ENCODE data around the gene CRTC3.

DNA sequence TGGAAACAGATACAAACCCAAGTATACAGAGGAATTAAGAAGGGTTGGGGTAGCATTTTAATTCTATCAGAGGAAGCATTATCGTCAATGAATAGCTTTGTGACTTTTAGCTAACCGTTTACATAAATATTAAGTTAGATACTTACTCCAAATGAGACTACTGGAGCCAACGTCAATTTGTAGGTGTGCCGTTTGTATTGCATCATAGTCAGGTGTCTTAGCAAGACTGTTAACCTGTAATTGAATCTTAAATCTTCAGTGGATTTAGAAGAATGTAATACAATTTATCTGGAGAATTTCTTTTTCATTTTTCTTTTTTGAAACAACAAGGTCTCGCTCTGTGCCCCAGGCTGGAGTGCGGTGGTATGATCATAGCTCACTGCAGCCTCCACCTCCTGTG, 55.1 kb downstream of the CRTC3 start:
- no peak for TF ChIP-seq POLR2AphosphoS5 (IDR thresholded peaks at IDR 0.05)
- TF ChIP-seq POLR2A (IDR thresholded peaks at IDR 0.05; ENCODE audit: low read depth) = no peak
- TF ChIP-seq, protein P1, sequence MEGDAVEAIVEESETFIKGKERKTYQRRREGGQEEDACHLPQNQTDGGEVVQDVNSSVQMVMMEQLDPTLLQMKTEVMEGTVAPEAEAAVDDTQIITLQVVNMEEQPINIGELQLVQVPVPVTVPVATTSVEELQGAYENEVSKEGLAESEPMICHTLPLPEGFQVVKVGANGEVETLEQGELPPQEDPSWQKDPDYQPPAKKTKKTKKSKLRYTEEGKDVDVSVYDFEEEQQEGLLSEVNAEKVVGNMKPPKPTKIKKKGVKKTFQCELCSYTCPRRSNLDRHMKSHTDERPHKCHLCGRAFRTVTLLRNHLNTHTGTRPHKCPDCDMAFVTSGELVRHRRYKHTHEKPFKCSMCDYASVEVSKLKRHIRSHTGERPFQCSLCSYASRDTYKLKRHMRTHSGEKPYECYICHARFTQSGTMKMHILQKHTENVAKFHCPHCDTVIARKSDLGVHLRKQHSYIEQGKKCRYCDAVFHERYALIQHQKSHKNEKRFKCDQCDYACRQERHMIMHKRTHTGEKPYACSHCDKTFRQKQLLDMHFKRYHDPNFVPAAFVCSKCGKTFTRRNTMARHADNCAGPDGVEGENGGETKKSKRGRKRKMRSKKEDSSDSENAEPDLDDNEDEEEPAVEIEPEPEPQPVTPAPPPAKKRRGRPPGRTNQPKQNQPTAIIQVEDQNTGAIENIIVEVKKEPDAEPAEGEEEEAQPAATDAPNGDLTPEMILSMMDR (IDR thresholded peaks at IDR 0.05) = no peak

Data from esophagus muscularis mucosa (tissue), 3 donors.